Epithelial cell of prostate (primary cell): Measurements from ENCODE around the gene ADCY2.

Source experiments
- DNase-seq: peaks from one replicate; pipeline ENCODE4 v3.0.0-alpha.2; 2011; ENCODE audit warnings: low read depth, low spot score
- H3K27ac ChIP-seq: fragments of 450-650 bp; 2 replicates; pipeline ENCODE4 v1.5.1; 2017; ENCODE audit warnings: mild to moderate bottlenecking

Gene ADCY2

GRCh38 chr5:7494481-7495130 lies 98.7 kb downstream of the ADCY2 start:
- no peak for DNase-seq
- no peak overlapping the region for H3K27ac ChIP-seq

- H3K27ac ChIP-seq: no peak overlapping the region
Observed at GRCh38 chr5:7495131-7495517, 99.2 kb downstream of the ADCY2 start.

GRCh38 chr5:7500256-7500655 lies 104.3 kb downstream of the ADCY2 start:
- no peak for DNase-seq
- no peak overlapping the region for H3K27ac ChIP-seq

More at GRCh38 chr5:7495131-7495517, 99.2 kb downstream of the ADCY2 start:
- no peak for DNase-seq

GRCh38 chr5:7501061-7501460 lies 105.1 kb downstream of the ADCY2 start:
- no peak for DNase-seq
- H3K27ac ChIP-seq: no peak overlapping the region

- H3K27ac ChIP-seq: no peak overlapping the region
- no peak for DNase-seq
Observed at GRCh38 chr5:7503564-7503963, 107.6 kb downstream of the ADCY2 start.

GRCh38 chr5:7515284-7515914 lies 119.5 kb downstream of the ADCY2 start:
- H3K27ac ChIP-seq: no peak overlapping the region
- DNase-seq: no peak

- DNase-seq: no peak
- H3K27ac ChIP-seq: no peak overlapping the region
Observed at GRCh38 chr5:7516253-7516652, 120.3 kb downstream of the ADCY2 start.

GRCh38 chr5:7517006-7517405 lies 121.1 kb downstream of the ADCY2 start:
- no peak for DNase-seq
- no peak overlapping the region for H3K27ac ChIP-seq

- no peak for DNase-seq
- H3K27ac ChIP-seq: no peak overlapping the region
Observed at GRCh38 chr5:7518947-7519560, 123.1 kb downstream of the ADCY2 start.

GRCh38 chr5:7519564-7519963 lies 123.6 kb downstream of the ADCY2 start:
- no peak overlapping the region for H3K27ac ChIP-seq
- no peak for DNase-seq

- H3K27ac ChIP-seq: no peak overlapping the region
- DNase-seq: no peak
Observed at GRCh38 chr5:7529880-7530279, 133.9 kb downstream of the ADCY2 start.

GRCh38 chr5:7533941-7534340 lies 138.0 kb downstream of the ADCY2 start:
- no peak for DNase-seq
- no peak overlapping the region for H3K27ac ChIP-seq

GRCh38 chr5:7534505-7534904 lies 138.6 kb downstream of the ADCY2 start:
- DNase-seq: no peak
- no peak overlapping the region for H3K27ac ChIP-seq

- no peak overlapping the region for H3K27ac ChIP-seq
- DNase-seq: no peak
Observed at GRCh38 chr5:7537573-7537972, 141.6 kb downstream of the ADCY2 start.

- H3K27ac ChIP-seq: no peak overlapping the region
- DNase-seq: no peak
Observed at GRCh38 chr5:7539571-7539970, 143.6 kb downstream of the ADCY2 start.

- H3K27ac ChIP-seq: no peak overlapping the region
- no peak for DNase-seq
Observed at GRCh38 chr5:7540736-7541485, 145.0 kb downstream of the ADCY2 start.

- DNase-seq: no peak
- H3K27ac ChIP-seq: no peak overlapping the region
Observed at GRCh38 chr5:7541898-7542297, 146.0 kb downstream of the ADCY2 start.

GRCh38 chr5:7546555-7546954 lies 150.6 kb downstream of the ADCY2 start:
- H3K27ac ChIP-seq: no peak overlapping the region
- DNase-seq: no peak

GRCh38 chr5:7548596-7548995 lies 152.7 kb downstream of the ADCY2 start:
- no peak overlapping the region for H3K27ac ChIP-seq
- no peak for DNase-seq

- no peak overlapping the region for H3K27ac ChIP-seq
- DNase-seq: no peak
Observed at GRCh38 chr5:7565559-7565958, 169.6 kb downstream of the ADCY2 start.
